H1 (cell line): ENCODE results near the gene PDC. TPM values are rescaled to one million over a fixed set of nuclear protein-coding genes. Genes with fewer than 3 reads are reported as not detected.

ENCODE experiments used
- CTCF ChIA-PET: fragments of 300-600 bp; sonication (Branson Sonifier 250); formaldehyde crosslinking; loops from one replicate; lab custom pipeline; 2021; ENCODE audit not compliant: partially characterized antibody; lab: Charles Lee
- POLR2A ChIA-PET: fragments of 300-600 bp; sonication (Branson Sonifier 250); formaldehyde crosslinking; loops from one replicate; lab custom pipeline; 2021; ENCODE audit warnings: inconsistent platforms; ENCODE audit not compliant: partially characterized antibody; lab: Charles Lee
- DNase-seq, 2 experiments: peaks; one replicate each; pipeline versions ENCODE4 v3.0.0 to v3.0.0-alpha.2; 2010 to 2022; ENCODE audit warnings: low spot score in 2 of 2, low read depth in 1 of 2, mixed read lengths in 1 of 2
- FAIRE-seq: peaks from 2 replicates; lab custom pipeline; 2011; peaks lifted over from hg19 to GRCh38; lab: Jason Lieb, UNC
- H2AFZ ChIP-seq: 2 replicates; pipeline ENCODE4 v1.8.1; 2012; ENCODE audit warnings: low read length, inconsistent platforms
- H2AK5ac ChIP-seq: 2 replicates; pipeline ENCODE4 v1.6.1; 2013; ENCODE audit warnings: low read depth, low read length
- H2BK120ac ChIP-seq: replicated peaks from 2 replicates; pipeline ENCODE3; 2013; ENCODE audit warnings: low read depth, low read length, inconsistent platforms
- H2BK12ac ChIP-seq: 2 replicates; pipeline ENCODE4 v1.6.1; 2013; ENCODE audit warnings: low read depth, low read length
- H2BK15ac ChIP-seq: 2 replicates; pipeline ENCODE4 v1.6.1; 2013; ENCODE audit warnings: low read length
- H2BK20ac ChIP-seq: 2 replicates; pipeline ENCODE4 v1.6.1; 2013; ENCODE audit warnings: low read length
- H2BK5ac ChIP-seq: 2 replicates; pipeline ENCODE4 v1.6.1; 2013; ENCODE audit warnings: low read depth, low read length
- H3K14ac ChIP-seq: 2 replicates; pipeline ENCODE4 v1.6.1; 2013; ENCODE audit warnings: inconsistent platforms; ENCODE audit not compliant: insufficient read length
- H3K18ac ChIP-seq: 2 replicates; pipeline ENCODE4 v1.6.1; 2013; ENCODE audit warnings: low read length; ENCODE audit errors: extremely low read depth
- H3K23ac ChIP-seq: 2 replicates; pipeline ENCODE4 v1.6.1; 2013; ENCODE audit warnings: inconsistent platforms; ENCODE audit not compliant: insufficient read length
- H3K23me2 ChIP-seq: 2 replicates; pipeline ENCODE4 v1.6.1; 2013; ENCODE audit warnings: low read depth, low read length
- H3K27ac ChIP-seq: 2 replicates; pipeline ENCODE4 v1.6.1; 2011; ENCODE audit warnings: low read depth, low read length, inconsistent platforms
- H3K27me3 ChIP-seq, 4 experiments: replicated peaks in 1 of 4; 1 replicate in 1 of 4; 2 replicates in 3 of 4; pipeline versions ENCODE4 v1.6.1 to v1.8.1; 2011 to 2013; ENCODE audit warnings: low read length in 3 of 4, mild to moderate bottlenecking in 3 of 4, inconsistent platforms in 2 of 4, mixed read lengths in 2 of 4, moderate library complexity in 1 of 4; ENCODE audit not compliant: control insufficient read depth in 3 of 4, insufficient read depth in 3 of 4; ENCODE audit errors: extremely low read depth in 1 of 4
- H3K36me3 ChIP-seq, 4 experiments: 2 replicates each; pipeline versions ENCODE4 v1.6.1 to v1.8.1; 2011 to 2013; ENCODE audit warnings: mild to moderate bottlenecking in 4 of 4, low read length in 3 of 4, moderate library complexity in 2 of 4, control low read depth in 1 of 4, inconsistent platforms in 1 of 4; ENCODE audit not compliant: insufficient read depth in 4 of 4, control insufficient read depth in 2 of 4
- H3K4ac ChIP-seq: replicated peaks from 2 replicates; pipeline ENCODE3; 2013; ENCODE audit warnings: low read length, low read depth, mixed read lengths, inconsistent platforms; ENCODE audit not compliant: insufficient read length
- H3K4me1 ChIP-seq, 4 experiments: replicated peaks in 1 of 4; 1 replicate in 1 of 4; 2 replicates in 3 of 4; pipeline versions ENCODE4 v1.6.1 to v1.8.1; 2011 to 2013; ENCODE audit warnings: low read length in 3 of 4, inconsistent platforms in 2 of 4, mixed read lengths in 1 of 4; ENCODE audit not compliant: insufficient read depth in 4 of 4, control insufficient read depth in 3 of 4
- H3K4me2 ChIP-seq, 2 experiments: 2 replicates each; pipeline versions ENCODE4 v1.6.1 to v1.8.1; 2011 to 2013; ENCODE audit warnings: low read depth in 2 of 2, low read length in 2 of 2, control low read depth in 1 of 2, inconsistent platforms in 1 of 2, mild to moderate bottlenecking in 1 of 2; ENCODE audit not compliant: insufficient read depth in 1 of 2
- H3K4me3 ChIP-seq, 4 experiments: fragments of 200-600, 300-600 bp in 1 of 4; sonication (generic), shearing (Covaris generic), sonication (Bioruptor Twin) in 1 of 4; 2 replicates each; pipeline versions ENCODE4 v1.5.1 to v1.8.1; 2011 to 2016; ENCODE audit warnings: low read length in 4 of 4, low read depth in 3 of 4, control low read depth in 2 of 4, inconsistent platforms in 2 of 4, mild to moderate bottlenecking in 2 of 4, mixed read lengths in 1 of 4, moderate library complexity in 1 of 4; ENCODE audit not compliant: insufficient read depth in 2 of 4; ENCODE audit errors: extremely low read depth in 1 of 4
- H3K56ac ChIP-seq: replicated peaks from 2 replicates; pipeline ENCODE3; 2013; ENCODE audit warnings: low read depth, mild to moderate bottlenecking, mixed read lengths, low read length, inconsistent platforms; ENCODE audit not compliant: insufficient read length
- H3K79me1 ChIP-seq: 2 replicates; pipeline ENCODE4 v1.6.1; 2013; ENCODE audit warnings: low read depth, low read length, control low read depth
- H3K79me2 ChIP-seq, 2 experiments: 2 replicates each; pipeline versions ENCODE4 v1.6.1 to v1.8.1; 2012 to 2013; ENCODE audit warnings: low read length in 2 of 2, mild to moderate bottlenecking in 2 of 2, inconsistent platforms in 1 of 2; ENCODE audit not compliant: insufficient read depth in 2 of 2, control insufficient read depth in 1 of 2
- H3K9ac ChIP-seq, 4 experiments: replicated peaks in 1 of 4; 1 replicate in 1 of 4; 2 replicates in 3 of 4; pipeline versions ENCODE4 v1.6.1 to v1.8.1; 2011 to 2013; ENCODE audit warnings: low read depth in 3 of 4, low read length in 3 of 4, control low read depth in 2 of 4, mild to moderate bottlenecking in 2 of 4, moderate library complexity in 2 of 4, inconsistent platforms in 1 of 4; ENCODE audit errors: extremely low read depth in 1 of 4
- H3K9me3 ChIP-seq, 2 experiments: 2 replicates each; pipeline versions ENCODE4 v1.6.1 to v1.8.1; 2012 to 2013; ENCODE audit warnings: mild to moderate bottlenecking in 2 of 2, moderate library complexity in 2 of 2, control low read depth in 1 of 2, inconsistent platforms in 1 of 2, low read depth in 1 of 2, low read length in 1 of 2, mixed read lengths in 1 of 2; ENCODE audit not compliant: insufficient read depth in 2 of 2
- H4K20me1 ChIP-seq, 2 experiments: replicated peaks in 1 of 2; 2 replicates each; pipeline versions ENCODE3 to v1.8.1; 2011 to 2013; ENCODE audit warnings: inconsistent platforms in 2 of 2, low read length in 2 of 2, mild to moderate bottlenecking in 1 of 2; ENCODE audit not compliant: insufficient read depth in 2 of 2, control insufficient read depth in 1 of 2
- H4K5ac ChIP-seq: 2 replicates; pipeline ENCODE4 v1.6.1; 2013; ENCODE audit warnings: low read length, low read depth, mixed read lengths, inconsistent platforms; ENCODE audit not compliant: insufficient read length
- H4K8ac ChIP-seq: 2 replicates; pipeline ENCODE4 v1.8.0; 2013; ENCODE audit warnings: mild to moderate bottlenecking, moderate library complexity, low read length, inconsistent platforms; ENCODE audit not compliant: insufficient read depth; ENCODE audit errors: extremely low read depth
- H4K91ac ChIP-seq: replicated peaks from 2 replicates; pipeline ENCODE3; 2013; ENCODE audit warnings: low read length, mixed read lengths, inconsistent platforms; ENCODE audit not compliant: insufficient read length
- ATF2 ChIP-seq: IDR thresholded peaks from 2 replicates; pipeline ENCODE4 v1.6.1; 2012; ENCODE audit warnings: low read length, inconsistent platforms
- ATF3 ChIP-seq: IDR thresholded peaks from 2 replicates; pipeline ENCODE4 v1.6.1; 2011; ENCODE audit warnings: low read depth, mild to moderate bottlenecking, low read length; ENCODE audit not compliant: insufficient read depth
- CREB1 ChIP-seq: IDR thresholded peaks from 2 replicates; pipeline ENCODE4 v1.6.1; 2012; ENCODE audit warnings: inconsistent platforms
- CTBP2 ChIP-seq: IDR thresholded peaks from 2 replicates; pipeline ENCODE4 v1.7.0; 2011; ENCODE audit warnings: borderline replicate concordance, mild to moderate bottlenecking, moderate library complexity, mixed read lengths, low read length; ENCODE audit not compliant: insufficient read depth, insufficient read length
- GABPA ChIP-seq: IDR thresholded peaks from 2 replicates; pipeline ENCODE4 v1.6.1; 2011; ENCODE audit warnings: mild to moderate bottlenecking, low read length, moderate library complexity, borderline replicate concordance; ENCODE audit not compliant: insufficient read depth
- JUND ChIP-seq: IDR thresholded peaks from 2 replicates; pipeline ENCODE4 v1.6.1; 2011; ENCODE audit warnings: mild to moderate bottlenecking, improper control_type of control experiment, low read length
- POU5F1 ChIP-seq: IDR thresholded peaks from 2 replicates; pipeline ENCODE4 v1.6.1; 2011; ENCODE audit warnings: low read depth, mild to moderate bottlenecking, low read length, moderate library complexity
- SIRT6 ChIP-seq: IDR thresholded peaks from one replicate; pipeline ENCODE4 v1.7.1; 2012; ENCODE audit warnings: low read length, inconsistent platforms
- TAF1 ChIP-seq: IDR thresholded peaks from 2 replicates; pipeline ENCODE4 v1.6.1; 2011; ENCODE audit warnings: mild to moderate bottlenecking, low read depth, low read length
- WGBS, 2 experiments: shearing (Covaris generic) in 1 of 2; methylation state at CpG; one replicate each; pipeline versions ENCODE4 v1.1.6 to v1.1.7; 2013 to 2015; ENCODE audit warnings: low lambda C conversion rate in 2 of 2, mixed read lengths in 2 of 2, inconsistent platforms in 1 of 2, low coverage in 1 of 2, missing lambda C conversion rate in 1 of 2; ENCODE audit not compliant: insufficient replicate concordance in 2 of 2, insufficient coverage in 1 of 2, insufficient read length in 1 of 2; ENCODE audit errors: extremely low coverage in 1 of 2, missing lambda C conversion rate in 1 of 2; 5-methylcytosine and 5-hydroxymethylcytosine counted together
- polyA plus RNA-seq, 7 experiments: library from polyadenylated mRNA; depleted of rRNA in 3 of 7; stranded (reverse) in 5 of 7; unstranded in 2 of 7; fragments of >200 nt in 5 of 7; fragments of 200-250 nt in 2 of 7; gene quantifications; 1 replicate in 5 of 7; 2 replicates in 1 of 7; 4 replicates in 1 of 7; pipeline versions ENCODE4 v1.2.1 to v1.2.3, GENCODE V29; 2011 to 2013; ENCODE audit warnings: missing spikeins in 2 of 7, mixed read lengths in 2 of 7
- total RNA-seq: library from RNA; stranded (reverse); fragmentation: NEBNext Ultra II Directional; extraction: Animal tissue kit (Norgen Biotek cat#: 25700); gene quantifications from 2 replicates; pipeline ENCODE4 v1.2.1, GENCODE V29; 2021

Gene PDC
- total and polyA plus RNA-seq, 2 of the 8 experiments (the other 6 are each of a cell fraction or from before 2014, with no cell fraction given): not detected

- POLR2A ChIA-PET: no interaction called here
- FAIRE-seq (no peak), DNase-seq (no peak)
- Histone ChIP-seq H3K14ac (no peak overlapping the region), H2BK120ac (no peak overlapping the region), H4K5ac (no peak overlapping the region), H3K4me1 (peaks cover 0 to 4% (median 2%) of the 10 kb centered on the region in 4 experiments; a peak in 5 of 7 replicates), H2AFZ (no peak overlapping the region), H3K23ac (no peak overlapping the region), H3K27ac (no peak overlapping the region), H3K4me2 (no peak overlapping the region), H3K36me3 (no peaks in the 10 kb centered on the region), H2BK12ac (no peak overlapping the region), H4K91ac (no peak overlapping the region), H3K56ac (no peak overlapping the region), H3K18ac (no peak overlapping the region), H3K23me2 (no peaks in the 10 kb centered on the region), H2BK15ac (no peak overlapping the region), H4K20me1 (no peaks in the 10 kb centered on the region), H3K27me3 (no peaks in the 10 kb centered on the region), H2BK5ac (no peak overlapping the region), H2BK20ac (no peak overlapping the region), H3K4me3 (no peak overlapping the region), H3K9ac (no peak overlapping the region), H3K79me1 (no peaks in the 10 kb centered on the region), H2AK5ac (no peak overlapping the region), H4K8ac (no peak overlapping the region), H3K79me2 (no peaks in the 10 kb centered on the region), H3K9me3 (no peaks in the 10 kb centered on the region; a peak in 2 of 4 replicates), H3K4ac (no peak overlapping the region)
- 90% methylated on average over 2 of the region's 2 CpGs; no CpG with 5 or more reads in 1 of the 2 experiments for WGBS, 2 experiments
- CTCF ChIA-PET: interaction anchor here (1.2 to 1.4 kb wide), 2 partner anchors 9 to 15 kb away, joined by 3 read pairs; no protein-coding TSS in a partner anchor
- TF ChIP-seq GABPA (no peak), JUND (no peak), POU5F1 (no peak), ATF2 (no peak), CTBP2 (no peak), SIRT6 (no peak), CREB1 (no peak), TAF1 (no peak), ATF3 (no peak)
These were observed 42.3 kb upstream of the PDC start for GRCh38 chr1:186503190-186503589.
